Panc1 (cell line): Measurements from ENCODE around the gene PDK2.

Source experiments
- POLR2AphosphoS5 ChIP-seq: IDR thresholded peaks from 2 replicates; pipeline ENCODE4 v1.6.1; 2012; ENCODE audit warnings: mild to moderate bottlenecking, low read depth, low read length, moderate library complexity
- SIN3A ChIP-seq: IDR thresholded peaks from 2 replicates; pipeline ENCODE4 v1.6.1; 2012; ENCODE audit warnings: low read depth, mild to moderate bottlenecking, low read length, moderate library complexity, borderline replicate concordance; ENCODE audit not compliant: insufficient read depth
- TCF7L2 ChIP-seq: IDR thresholded peaks from 2 replicates; pipeline ENCODE4 v1.6.1; 2011; ENCODE audit warnings: mild to moderate bottlenecking, low read depth, low read length, inconsistent platforms
- TF ChIP-seq, protein P1 (sequence below): fragments of 450-650 bp; IDR thresholded peaks from 2 replicates; pipeline ENCODE4 v1.5.1; 2017; ENCODE audit warnings: mild to moderate bottlenecking
- TF ChIP-seq, protein P2 (sequence below), 2 experiments: IDR thresholded peaks; 2 replicates each; pipeline ENCODE4 v1.6.1; 2011 to 2012; ENCODE audit warnings: low read depth in 2 of 2, control low read depth in 1 of 2, low read length in 1 of 2, mild to moderate bottlenecking in 1 of 2, moderate library complexity in 1 of 2; ENCODE audit not compliant: insufficient read depth in 1 of 2

DNA sequence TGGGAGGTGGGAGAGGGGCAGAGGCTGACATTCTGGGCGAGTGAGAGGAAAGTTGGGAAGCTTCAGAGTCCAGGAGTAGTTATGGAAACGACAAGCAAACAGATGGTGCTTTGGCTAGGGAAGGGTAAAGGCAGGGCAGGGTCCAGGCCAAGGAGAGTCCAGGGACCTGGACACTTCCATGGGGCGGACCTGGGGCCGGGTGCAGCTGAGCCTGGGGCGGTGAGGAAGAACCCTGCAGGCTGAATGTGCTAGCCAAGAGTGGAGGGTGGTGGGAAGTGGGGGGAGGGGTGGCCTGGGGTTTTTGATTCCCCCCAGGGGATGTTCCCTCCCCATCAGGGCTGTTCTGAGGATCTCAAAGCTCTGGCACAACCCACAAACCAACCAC lies 52.7 kb downstream of the PDK2 start:
- TF ChIP-seq, protein P1, sequence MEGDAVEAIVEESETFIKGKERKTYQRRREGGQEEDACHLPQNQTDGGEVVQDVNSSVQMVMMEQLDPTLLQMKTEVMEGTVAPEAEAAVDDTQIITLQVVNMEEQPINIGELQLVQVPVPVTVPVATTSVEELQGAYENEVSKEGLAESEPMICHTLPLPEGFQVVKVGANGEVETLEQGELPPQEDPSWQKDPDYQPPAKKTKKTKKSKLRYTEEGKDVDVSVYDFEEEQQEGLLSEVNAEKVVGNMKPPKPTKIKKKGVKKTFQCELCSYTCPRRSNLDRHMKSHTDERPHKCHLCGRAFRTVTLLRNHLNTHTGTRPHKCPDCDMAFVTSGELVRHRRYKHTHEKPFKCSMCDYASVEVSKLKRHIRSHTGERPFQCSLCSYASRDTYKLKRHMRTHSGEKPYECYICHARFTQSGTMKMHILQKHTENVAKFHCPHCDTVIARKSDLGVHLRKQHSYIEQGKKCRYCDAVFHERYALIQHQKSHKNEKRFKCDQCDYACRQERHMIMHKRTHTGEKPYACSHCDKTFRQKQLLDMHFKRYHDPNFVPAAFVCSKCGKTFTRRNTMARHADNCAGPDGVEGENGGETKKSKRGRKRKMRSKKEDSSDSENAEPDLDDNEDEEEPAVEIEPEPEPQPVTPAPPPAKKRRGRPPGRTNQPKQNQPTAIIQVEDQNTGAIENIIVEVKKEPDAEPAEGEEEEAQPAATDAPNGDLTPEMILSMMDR = no peak
- TF ChIP-seq TCF7L2 (no peak), POLR2AphosphoS5 (no peak), SIN3A (no peak)
- TF ChIP-seq, protein P2, sequence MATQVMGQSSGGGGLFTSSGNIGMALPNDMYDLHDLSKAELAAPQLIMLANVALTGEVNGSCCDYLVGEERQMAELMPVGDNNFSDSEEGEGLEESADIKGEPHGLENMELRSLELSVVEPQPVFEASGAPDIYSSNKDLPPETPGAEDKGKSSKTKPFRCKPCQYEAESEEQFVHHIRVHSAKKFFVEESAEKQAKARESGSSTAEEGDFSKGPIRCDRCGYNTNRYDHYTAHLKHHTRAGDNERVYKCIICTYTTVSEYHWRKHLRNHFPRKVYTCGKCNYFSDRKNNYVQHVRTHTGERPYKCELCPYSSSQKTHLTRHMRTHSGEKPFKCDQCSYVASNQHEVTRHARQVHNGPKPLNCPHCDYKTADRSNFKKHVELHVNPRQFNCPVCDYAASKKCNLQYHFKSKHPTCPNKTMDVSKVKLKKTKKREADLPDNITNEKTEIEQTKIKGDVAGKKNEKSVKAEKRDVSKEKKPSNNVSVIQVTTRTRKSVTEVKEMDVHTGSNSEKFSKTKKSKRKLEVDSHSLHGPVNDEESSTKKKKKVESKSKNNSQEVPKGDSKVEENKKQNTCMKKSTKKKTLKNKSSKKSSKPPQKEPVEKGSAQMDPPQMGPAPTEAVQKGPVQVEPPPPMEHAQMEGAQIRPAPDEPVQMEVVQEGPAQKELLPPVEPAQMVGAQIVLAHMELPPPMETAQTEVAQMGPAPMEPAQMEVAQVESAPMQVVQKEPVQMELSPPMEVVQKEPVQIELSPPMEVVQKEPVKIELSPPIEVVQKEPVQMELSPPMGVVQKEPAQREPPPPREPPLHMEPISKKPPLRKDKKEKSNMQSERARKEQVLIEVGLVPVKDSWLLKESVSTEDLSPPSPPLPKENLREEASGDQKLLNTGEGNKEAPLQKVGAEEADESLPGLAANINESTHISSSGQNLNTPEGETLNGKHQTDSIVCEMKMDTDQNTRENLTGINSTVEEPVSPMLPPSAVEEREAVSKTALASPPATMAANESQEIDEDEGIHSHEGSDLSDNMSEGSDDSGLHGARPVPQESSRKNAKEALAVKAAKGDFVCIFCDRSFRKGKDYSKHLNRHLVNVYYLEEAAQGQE (IDR thresholded peaks at IDR 0.05; ENCODE audit: insufficient read depth in 1 of 2, low read depth in 2 of 2, low read length in 1 of 2) = no peak
